ENCODE measurements around the gene CYSLTR2.
"Not testable (repeated sequence)": the region's sequence is repeated elsewhere in the genome, so short reads cannot be mapped to it uniquely, and the experiment has no call there.

CYSLTR2 gene

DNA sequence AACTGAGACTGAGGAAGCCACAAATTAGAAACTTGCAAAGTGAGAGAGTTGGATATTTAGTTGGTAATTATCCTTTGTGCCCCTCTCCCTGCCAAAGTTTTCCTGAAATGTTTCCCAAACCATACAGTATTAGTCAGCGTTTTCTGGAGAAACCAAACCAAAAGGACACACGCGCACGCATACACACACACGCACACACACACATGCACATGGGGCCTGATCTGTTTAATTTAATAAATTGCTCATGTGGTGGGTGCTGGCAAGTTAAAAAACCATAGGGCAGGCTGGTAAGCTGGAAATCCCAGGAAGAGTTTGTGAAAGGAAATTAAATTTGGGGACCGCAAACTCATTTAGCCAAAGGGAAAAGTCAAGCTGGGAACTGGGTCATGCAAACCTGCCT is 11.7 kb upstream of the CYSLTR2 start:
- Histone ChIP-seq H3K27ac (no peak overlapping the region), H3K4me3 (no peak overlapping the region)

DNA sequence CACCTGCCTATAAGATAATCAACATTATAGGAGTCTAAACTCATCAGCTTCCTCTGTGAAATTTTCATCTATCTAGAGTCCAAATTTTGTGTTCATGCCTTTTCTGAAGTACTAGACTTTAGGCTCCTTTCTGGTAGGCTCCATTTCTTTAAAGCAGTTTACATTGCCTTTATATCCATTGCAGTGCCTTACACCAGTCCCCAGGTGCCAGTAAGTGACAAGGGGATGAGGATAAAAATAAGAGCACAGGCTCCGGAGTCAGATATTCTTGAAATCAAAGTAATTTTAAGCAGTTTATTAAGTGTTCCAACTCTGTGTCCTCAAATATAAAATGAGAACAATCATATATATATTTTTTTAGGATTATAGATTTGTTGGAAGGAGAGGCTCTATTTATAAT is 10.6 kb upstream of the CYSLTR2 start:
- no peak overlapping the region for H3K4me3 ChIP-seq
- no peak overlapping the region for H3K27ac ChIP-seq

DNA sequence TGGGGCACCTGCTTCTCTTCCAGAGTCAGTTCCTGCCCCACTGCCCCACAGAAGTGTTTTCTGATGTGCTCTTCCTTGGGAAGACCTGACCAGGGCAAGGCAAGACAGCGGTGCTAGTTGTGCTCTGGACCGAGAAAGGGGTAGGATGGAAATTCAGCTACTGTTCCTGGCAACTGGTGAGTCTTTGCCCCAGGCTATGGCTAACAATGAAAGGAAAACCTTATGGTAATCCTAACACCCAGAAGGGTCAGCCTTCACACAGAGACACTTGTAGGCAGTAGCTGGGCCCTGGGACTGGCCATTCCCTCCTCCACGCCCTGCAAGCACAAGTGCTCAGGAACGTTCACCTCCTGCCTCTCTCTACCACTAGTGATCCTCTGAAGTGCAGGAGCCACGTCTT is 9.6 kb upstream of the CYSLTR2 start:
- Histone ChIP-seq H3K4me3 (no peak overlapping the region), H3K27ac (no peak overlapping the region)

DNA sequence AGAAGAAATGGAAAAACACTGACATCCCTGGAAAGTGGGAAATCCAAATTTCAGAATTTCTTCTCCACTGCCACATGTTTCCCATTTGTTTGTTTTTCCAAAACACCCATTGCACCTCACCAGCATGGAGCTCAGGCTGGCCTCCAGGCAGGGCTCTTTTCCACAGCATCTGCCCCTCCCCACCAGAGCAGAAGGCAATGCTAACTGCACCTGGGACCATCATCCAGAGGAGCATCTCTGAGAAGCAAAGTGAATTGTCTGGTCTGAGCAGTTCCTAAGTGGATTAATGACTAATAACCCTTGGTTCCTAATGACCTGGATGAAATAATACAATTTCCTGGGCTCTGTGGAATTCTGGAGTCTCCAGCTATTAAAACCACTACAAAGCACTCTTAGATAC is 8.8 kb upstream of the CYSLTR2 start:
- H3K27ac ChIP-seq: no peak overlapping the region
- H3K4me3 ChIP-seq: no peak overlapping the region

DNA sequence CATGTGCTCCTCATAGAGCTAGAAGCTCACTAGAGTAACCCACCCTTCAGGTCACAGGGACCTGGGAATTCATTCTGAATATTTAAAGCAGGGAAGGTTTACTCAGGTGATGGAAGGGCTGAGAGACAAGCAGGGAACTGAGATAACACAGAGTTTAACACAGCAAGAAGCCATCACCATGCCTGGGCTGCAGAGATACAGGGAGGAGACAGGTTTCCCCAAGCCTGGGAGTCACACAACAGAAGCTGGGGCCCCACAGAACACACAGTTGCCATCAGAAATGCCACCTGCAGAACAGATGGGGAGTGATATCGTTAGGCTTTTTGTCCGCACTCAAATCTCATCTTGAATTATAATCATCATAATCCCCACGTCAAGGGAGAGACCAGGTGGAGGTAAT is 7.9 kb upstream of the CYSLTR2 start:
- Histone ChIP-seq H3K4me3 (no peak overlapping the region), H3K27ac (no peak overlapping the region)

DNA sequence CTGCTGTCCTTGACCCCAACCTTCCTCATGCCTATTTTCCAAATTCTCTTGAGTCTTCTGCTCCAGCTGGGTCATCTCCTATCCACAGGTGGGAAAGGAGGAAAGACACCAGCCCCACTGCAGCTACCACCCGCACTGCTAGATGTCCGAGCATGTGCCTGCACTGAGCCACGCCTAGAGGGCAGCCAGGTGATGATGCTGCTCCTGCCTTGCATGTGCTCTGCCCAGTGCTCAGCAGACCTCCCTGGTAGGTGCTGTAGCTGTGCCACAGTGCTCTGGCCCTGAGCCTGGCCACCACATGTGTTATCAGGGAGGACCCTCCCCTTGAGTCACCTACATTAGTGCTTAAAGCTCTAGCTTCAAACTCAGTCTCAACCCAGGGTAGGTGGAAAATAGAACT is 6.9 kb upstream of the CYSLTR2 start:
- H3K27ac ChIP-seq: no peak overlapping the region
- no peak overlapping the region for H3K4me3 ChIP-seq

DNA sequence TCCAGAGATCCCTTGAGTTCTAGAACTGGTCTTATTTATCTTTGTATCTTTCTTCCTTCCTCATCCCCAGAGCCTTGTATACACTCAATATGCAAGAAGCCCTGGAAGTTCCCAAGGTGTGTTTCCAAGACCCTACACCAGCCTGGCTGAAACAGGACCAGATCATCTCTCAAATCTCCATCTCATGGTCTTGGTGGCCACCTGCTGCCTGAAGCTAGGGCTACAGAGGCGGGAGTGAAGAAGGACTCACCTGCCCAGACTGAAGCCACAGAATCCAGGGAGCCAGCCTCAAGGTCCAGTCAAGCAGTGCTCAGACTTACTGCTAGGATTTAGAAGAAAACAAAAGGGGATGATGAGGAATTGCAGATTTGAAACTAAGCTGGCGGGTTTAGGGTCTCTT is 6.1 kb upstream of the CYSLTR2 start:
- Histone ChIP-seq H3K27ac (no peak overlapping the region), H3K4me3 (no peak overlapping the region)

DNA sequence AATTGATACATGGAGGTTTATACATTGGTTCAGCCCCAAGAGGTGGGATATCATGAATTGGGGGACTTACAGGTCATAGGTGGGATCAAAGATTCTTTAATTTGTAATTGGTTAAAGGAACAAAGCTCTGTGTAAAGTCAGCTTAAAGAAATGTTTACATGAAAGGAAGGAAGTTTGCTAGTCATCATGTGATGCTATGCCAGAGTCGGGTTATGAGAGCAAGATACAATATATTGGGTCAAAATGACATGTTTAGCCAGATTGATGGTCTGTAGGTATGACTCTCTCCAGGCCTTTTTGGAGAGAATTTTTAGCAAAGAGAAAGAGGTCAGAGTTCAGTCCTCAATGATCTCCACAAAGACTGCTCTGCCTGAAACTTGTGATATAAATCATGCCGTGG is 5.3 kb upstream of the CYSLTR2 start:
- no peak overlapping the region for H3K4me3 ChIP-seq
- no peak overlapping the region for H3K27ac ChIP-seq

DNA sequence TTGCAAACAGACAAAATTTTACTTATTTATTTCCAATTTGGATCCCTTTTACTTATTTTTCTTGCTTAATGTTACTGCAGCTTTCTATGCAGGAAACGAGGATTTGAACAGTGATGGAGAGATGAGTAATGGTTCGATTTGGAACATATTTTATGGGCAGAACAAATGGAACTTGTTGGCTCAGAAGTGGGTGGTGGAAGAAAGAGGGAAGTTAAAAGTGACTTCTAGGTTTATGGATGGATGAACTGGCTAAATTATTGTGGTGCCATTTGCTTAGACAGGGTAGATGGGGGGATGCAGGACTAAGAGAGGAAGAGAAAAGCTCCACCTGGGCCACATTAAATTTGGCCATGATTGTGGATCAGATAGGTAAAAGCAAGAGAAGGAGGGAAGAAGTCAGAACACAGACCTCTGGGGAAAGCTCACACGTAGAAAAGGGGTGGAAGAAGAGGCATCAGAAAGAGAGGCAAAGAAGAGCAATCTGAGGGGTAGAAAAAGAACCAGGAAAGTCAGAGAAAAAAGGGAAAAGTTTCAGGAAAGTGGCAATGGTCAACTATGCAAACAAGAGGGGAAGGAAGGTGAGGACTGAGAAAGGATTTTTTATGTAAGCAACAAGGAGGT is 768 bp upstream of the CYSLTR2 start:
- Histone ChIP-seq H3K4me3 (no peak overlapping the region), H3K27ac (peak overlapping the region in 10 of 21 experiments; percentile 1 to 67 (median 26))

DNA sequence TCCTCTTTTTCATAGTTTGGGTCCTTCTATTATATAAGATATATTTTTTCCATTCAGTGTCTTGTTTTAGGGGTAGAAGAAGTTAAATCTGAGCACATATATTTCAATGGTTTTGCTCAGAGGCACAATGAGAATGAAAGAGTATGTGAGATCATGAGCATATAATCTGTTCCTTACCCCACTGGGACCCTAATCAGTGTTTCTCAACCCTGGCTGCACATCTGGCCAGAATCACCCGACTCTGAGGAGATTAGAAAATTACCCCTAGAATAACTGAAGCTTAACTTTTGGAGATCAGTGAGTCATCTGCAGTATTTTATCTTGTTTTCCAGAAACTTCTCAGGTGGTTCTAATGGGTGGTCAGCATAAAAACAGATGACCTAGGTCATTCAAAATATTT is 782 bp downstream of the CYSLTR2 start:
- Histone ChIP-seq H3K4me3 (no peak overlapping the region), H3K27ac (peak overlapping the region in 1 of 21 experiments; percentile 3)

DNA sequence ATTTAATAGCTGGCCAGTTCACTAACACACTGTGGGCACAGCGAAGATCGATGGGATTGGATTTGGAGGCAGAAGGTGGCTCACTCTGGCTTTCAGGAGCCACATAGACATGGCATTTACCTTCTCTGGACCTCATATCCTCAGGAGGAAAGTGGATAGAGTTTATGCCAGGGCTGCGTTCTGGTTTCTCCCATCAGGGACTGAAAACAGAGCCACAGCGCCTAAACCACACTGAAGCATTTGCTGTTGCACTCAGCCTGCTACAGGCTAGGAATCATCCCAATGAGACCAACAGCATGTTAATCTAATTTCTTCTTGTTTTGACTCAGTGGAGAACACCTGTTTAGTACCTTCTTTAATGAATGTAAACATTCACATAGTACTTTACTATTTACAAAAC is 1.6 kb downstream of the CYSLTR2 start:
- Histone ChIP-seq H3K4me3 (no peak overlapping the region), H3K27ac (peak overlapping the region in 1 of 21 experiments; percentile 2)

DNA sequence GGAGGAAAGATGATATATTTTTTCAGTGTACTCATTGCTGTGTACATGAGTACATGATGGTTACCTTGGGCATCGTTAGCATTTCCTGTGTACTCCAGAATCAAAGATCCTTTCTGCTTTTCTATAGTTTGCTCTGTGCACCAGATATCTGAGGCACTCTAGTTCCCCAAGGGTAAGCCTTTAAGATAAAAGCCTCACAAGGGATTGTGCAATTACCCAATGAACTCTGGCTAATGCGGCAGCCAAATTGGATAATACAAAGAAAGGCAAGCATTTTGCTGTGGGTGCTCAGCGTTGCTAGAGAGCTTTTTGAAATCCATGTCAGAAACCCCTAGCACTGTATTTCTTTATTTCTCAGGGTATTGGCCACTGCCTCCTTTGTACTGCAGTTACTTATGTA is 2.9 kb downstream of the CYSLTR2 start:
- Histone ChIP-seq H3K4me3 (no peak overlapping the region), H3K27ac (no peak overlapping the region)

DNA sequence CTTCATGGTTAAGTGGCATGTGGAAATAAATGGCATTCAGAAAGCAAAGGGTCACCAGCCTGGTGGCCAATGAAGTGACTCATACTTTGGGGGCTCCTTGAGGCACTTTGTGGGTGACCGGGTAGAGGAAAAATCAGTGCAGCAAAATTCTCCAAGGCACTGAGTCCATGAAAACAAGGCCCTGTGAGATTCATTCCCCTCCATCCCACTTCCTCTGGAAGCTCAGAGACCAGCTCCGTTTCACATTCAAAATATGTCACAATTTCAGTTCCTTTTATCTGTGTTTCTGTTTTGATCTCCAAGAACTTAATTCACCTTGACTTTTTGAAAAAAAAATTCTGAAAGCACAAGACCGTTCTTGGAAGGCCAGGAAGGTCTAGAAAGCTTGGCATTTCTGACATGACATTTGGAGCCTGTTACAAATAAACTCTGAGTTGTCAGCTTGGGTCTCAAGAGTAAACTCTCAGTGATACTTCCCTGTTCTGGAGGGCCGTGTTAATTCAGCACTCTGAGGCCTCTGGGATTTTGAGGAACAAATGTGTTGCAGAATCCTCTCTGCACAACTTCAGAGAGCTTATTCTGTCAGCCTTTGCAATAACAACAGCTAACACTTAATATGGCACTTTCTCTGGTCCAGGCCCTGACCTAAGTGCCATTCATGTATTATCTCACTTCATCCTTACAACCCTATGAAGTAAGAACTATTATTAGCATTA is 6.8 kb downstream of the CYSLTR2 start:
- Histone ChIP-seq H3K4me3 (no peak overlapping the region), H3K27ac (peak overlapping the region in 7 of 21 experiments; percentile 10 to 52 (median 35))

DNA sequence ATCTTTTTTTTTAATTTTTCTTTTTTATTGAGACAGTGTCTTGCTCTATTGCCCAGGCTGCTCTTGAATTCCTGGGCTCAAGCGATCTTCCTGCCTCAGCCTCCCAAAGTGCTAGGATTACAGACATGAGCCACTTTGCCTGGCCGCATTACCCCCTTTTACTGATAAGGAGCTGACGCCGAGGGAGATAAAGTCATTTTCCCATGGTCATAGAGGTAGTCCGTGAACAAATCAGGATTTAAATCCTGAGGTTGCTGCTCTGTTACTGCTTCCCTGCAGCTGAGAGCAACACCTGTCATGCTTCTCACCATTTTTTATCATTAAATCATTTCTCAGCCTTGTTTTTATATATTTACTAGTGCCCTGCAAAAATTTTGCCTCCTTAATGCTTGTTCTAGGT is 7.4 kb downstream of the CYSLTR2 start:
- Histone ChIP-seq H3K27ac (peak overlapping the region in 3 of 21 experiments; percentile 3 to 52 (median 10)), H3K4me3 (no peak overlapping the region)

DNA sequence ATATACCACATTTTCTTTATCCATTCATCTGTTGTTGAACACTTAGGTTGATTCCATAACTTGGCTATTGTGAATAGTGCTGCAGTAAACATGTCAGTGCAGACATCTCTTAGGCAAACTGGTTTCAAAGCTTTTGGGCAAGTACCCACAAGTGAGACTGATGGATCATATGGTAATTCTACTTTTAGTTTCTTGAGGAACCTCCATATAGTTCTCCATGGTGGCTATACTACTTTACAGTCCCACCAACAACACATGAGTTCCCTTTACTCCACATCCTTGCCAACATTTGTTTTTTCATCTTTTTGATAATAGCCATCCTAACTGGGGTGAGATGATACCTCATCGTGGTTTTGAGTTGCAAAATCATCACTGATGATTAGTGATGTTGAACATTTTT is 8.5 kb downstream of the CYSLTR2 start:
- Histone ChIP-seq H3K4me3 (no peak overlapping the region), H3K27ac (no peak overlapping the region)

DNA sequence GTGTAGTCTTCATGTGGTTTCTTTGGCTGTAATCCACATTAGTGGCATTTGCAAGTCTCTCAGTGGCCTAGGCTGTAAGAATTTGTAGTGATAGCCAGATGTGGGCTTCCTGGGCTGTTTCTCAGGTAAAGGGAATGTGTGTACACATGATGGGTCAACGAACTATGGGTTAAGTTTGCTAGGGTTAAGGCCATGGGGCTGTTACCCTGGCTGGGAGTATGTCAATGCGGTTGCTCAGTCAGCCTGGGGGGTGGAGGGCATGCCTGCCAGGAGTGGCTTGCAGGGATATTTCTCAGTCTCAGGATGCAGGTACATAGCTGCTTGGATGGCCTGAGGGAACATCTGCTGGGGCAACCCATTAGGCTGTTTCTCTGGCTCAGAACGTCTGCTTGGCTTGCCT is 13.4 kb downstream of the CYSLTR2 start:
- no peak overlapping the region for H3K4me3 ChIP-seq
- no peak overlapping the region for H3K27ac ChIP-seq

DNA sequence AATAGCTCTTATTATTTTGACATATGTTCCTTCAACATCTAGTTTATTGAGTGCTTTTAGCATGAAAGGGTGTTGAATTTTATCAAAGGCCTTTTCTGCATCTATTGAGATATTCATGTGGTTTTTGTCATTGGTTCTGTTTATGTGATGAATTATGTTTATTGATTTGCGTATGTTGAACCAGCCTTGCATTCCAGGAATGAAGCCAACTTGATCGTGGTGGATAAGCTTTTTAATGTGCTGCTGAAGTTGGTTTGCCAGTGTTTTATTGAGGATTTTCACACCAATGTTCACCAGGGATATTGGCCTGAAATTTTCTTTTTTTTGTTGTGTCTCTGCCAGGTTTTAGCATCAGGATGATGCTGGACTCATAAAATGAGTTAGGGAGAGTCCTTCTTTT is 17.7 kb downstream of the CYSLTR2 start:
- not testable (repeated sequence) for H3K27ac ChIP-seq

DNA sequence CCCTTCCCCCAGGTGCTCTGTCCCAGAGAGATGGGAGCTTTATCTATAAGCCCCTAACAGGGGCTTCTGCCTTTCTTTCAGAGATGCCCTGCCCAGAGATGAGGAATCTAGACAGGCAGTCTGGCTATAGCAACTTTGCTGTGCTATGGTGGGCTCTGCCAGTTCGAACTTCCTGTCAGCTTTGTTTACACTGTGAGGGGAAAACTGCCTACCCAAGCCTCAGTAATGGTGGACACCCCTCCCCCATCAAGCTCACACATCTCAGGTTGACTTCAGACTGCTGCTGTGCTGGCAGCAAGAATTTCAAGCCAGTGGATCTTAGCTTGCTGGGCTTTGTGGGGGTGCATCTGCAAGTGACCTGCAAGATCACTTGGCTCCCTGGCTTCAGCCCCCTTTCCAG is 21.5 kb downstream of the CYSLTR2 start:
- Histone ChIP-seq H3K27ac (no peak overlapping the region), H3K4me3 (no peak overlapping the region)

More for the DNA sequence above, 17.7 kb downstream of the CYSLTR2 start:
- H3K4me3 ChIP-seq: not testable (repeated sequence)

DNA sequence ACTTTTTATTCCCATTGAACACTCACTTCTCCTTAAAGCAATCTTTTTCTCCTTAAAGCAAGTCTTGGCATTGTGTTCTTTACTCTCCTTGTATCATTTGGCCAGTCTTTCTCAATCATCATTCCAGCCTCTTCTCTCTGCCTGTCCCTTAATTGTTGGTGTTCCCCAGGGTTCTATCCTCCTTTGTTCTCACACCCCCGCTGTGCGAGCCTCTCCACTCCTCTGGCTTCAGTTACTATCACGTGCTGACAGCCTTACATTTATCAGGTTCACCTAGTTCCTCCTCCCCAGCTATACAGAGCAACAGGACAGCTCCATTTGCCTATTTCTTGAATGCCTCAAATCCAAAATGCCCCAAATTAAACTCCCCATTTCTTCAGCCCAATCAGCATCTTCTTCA is 24.6 kb downstream of the CYSLTR2 start:
- Histone ChIP-seq H3K27ac (no peak overlapping the region), H3K4me3 (no peak overlapping the region)

DNA sequence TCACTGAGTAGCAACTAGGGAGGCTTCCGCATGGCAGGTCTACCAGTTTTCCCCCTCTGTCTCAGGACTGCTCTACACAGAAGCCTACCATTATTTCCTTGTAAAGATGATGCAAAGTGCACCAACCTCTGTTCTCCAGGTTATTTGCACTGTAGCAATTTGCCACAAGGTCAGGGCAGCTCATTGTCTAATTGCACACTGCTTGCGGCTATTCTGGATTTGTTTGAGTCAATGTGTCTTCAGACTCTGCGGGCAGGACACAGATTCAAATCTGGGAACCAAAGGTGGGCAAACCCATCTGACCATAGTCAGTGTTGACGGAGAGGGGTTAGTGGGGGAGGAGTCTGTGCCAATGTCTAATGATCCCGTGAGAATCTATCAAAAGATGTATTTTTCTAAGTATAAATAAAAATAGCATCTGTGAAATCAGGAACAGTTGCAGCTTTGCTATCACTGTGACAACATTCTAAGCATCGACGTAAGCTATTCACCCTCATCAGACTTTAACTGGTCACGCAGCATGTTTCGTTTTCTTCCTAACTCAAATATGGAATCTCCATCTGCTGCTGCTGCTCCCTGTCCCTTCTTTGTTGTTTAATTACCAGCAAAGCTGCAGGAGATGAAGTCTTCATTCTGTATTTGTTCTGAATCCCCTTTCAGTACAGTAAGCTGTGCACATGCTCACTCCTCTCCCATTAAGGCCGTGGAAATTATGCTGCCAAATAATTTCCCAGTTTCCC is 26.4 kb downstream of the CYSLTR2 start:
- no peak overlapping the region for H3K4me3 ChIP-seq
- no peak overlapping the region for H3K27ac ChIP-seq

DNA sequence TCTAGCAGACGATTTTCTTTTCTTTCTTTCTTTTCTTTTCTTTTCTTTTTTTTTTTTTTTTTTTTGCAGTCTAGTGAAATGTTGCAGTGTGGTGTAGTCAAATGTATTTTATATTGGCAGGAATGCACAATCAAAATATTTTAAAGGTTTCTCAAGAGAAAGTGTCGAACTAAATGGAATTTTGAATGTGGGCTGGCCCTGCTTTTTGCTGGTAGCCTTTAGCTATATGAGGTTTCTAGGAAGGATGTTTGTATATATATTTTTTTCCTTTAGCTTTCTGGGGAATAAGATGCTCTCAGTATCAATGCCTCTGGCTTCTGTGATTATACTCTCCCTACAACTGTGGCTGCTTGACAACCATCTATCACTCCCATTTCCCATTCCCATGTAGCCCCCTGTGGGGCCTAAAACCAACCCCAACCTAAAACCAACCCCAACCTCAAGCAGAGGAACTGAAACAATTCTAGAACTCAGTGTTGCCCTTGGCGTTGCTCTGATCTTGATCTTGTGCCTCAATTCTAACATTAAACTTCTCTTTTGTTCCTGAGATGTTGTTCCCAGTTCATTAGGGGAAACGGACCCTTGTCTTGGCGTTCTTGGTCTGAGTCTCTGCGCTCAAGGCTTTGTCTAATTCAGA is 27.1 kb downstream of the CYSLTR2 start:
- Histone ChIP-seq H3K4me3 (no peak overlapping the region), H3K27ac (no peak overlapping the region)
